Inferior parietal cortex (tissue), 1 donor: Measurements from ENCODE around the gene KRTAP5-3.

Experiments used
- DNase-seq: peaks from one replicate; pipeline ENCODE4 v3.0.0-alpha.2; 2016; ENCODE audit errors: extremely low spot score

The KRTAP5-3 gene

GRCh38 chr11:1643146-1643690, 35.0 kb upstream of the KRTAP5-3 start:
- no peak for DNase-seq

- DNase-seq = no peak
Observed at GRCh38 chr11:1642288-1643145, 34.3 kb upstream of the KRTAP5-3 start.

- DNase-seq = no peak
Observed at GRCh38 chr11:1641096-1641495, 32.8 kb upstream of the KRTAP5-3 start.

DNA sequence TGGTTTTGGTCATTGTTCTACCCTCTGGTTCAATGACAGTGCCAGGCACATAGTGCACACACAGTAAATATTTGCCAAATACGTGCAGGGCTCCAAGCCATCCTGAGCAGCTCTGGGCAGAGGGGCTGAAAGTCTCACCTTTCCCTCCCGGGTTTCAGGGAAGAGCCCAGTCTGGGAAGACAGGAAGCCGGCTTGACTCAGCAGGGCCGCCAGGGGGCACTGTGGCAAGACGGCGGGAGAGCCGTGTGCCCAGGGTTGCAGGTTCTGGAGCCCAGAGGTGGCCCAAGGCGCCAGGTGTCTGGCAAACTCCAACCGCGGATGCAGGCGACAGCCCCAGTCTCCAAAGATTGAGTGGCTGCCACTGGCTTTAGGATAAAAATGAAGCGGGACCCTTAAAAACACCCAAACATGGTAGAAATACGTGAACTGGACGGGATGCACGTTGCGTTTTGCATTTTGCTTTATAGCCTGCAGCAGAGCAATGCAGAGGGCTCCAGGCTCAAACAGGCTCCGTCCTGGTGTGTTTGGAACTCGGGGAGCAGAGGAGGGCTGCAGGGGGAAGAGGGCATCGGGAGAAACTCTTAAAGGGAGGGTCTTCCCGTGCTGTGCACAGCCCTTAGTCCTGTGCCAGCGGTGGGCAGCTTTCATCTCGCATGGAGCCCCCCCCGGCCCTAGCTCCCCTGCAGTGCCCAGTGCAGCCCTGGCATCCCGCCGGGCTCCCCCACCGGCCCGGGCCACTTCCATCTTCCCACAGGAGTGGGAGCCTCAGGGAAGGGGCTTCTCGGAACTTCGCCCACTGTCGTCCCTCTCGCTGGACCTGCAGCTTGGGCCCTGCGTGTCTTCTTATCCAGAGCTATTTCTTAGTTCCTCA, 32.0 kb upstream of the KRTAP5-3 start:
- DNase-seq = peak; percentile 23

DNA sequence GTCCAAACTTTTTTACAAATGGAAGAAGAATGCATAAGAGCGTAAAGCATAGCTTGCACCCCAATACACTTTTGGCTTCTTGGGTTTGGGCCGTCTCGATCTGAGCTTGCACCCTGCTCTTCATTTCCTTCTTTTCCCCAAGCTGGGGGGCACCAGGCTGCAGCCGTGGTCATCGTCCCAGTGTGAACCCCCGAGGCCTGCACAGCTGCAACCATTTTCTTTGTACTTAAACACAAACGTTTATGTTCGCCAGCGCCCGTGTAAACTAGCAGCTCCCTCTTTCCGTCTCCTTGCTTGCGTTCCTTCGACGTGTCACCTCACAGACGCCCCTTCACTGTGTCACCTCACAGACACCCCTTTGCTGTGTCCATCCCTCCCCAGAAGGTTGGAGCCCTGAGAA, 31.4 kb upstream of the KRTAP5-3 start:
- no peak for DNase-seq

GRCh38 chr11:1639102-1639620, 30.9 kb upstream of the KRTAP5-3 start:
- DNase-seq = no peak

DNA sequence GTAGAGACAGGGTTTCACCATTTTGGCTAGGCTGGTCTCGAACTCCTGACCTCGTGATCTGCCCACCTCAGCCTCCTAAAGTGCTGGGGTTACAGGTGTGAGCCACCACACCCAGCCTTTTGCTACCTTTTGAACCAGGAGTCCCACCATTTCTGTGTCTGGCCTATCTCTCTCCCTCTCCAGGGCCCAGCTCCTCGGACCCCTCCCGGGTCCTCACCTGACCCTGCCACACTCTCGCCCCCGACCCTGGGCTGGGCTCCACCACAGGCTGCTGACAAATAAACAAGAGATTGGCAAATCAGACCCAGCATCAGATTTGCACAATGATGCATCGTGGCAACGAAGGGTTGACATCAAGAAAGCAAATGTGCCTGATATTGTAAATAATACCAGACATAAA, 30.1 kb upstream of the KRTAP5-3 start:
- DNase-seq = no peak

GRCh38 chr11:1637628-1638027, 29.4 kb upstream of the KRTAP5-3 start:
- no peak for DNase-seq

- DNase-seq = no peak
Observed at GRCh38 chr11:1636291-1636950, 28.2 kb upstream of the KRTAP5-3 start.

- no peak for DNase-seq
Observed at GRCh38 chr11:1633864-1634263, 25.6 kb upstream of the KRTAP5-3 start.

- no peak for DNase-seq
Observed at GRCh38 chr11:1632053-1632714, 23.9 kb upstream of the KRTAP5-3 start.

DNA sequence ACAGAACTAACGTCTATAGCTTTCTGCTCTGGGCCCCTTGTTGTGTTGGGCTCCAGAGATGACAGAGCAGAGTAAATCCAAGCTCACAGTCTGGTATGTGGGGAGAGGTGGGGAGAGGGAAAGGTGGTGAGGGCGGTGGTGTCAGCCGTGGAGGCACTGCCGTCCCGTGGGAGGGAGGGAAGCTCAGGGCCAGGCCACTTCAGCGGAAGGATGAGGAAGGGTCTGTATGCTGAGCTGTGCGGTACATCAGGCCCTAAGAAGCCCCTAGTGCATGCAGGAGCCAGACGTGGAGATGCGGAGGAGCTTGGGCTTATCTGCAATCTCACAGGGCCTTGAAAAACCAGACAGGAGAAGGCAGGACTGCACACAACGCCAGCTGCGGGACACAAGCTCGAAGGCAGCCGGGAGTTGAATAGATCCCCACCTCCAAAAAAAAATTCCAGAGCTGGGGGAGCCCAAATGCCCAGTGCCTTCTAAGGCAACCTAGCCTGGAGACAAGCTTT, 22.9 kb upstream of the KRTAP5-3 start:
- DNase-seq = no peak

- DNase-seq = no peak
Observed at GRCh38 chr11:1630271-1630670, 22.0 kb upstream of the KRTAP5-3 start.

DNA sequence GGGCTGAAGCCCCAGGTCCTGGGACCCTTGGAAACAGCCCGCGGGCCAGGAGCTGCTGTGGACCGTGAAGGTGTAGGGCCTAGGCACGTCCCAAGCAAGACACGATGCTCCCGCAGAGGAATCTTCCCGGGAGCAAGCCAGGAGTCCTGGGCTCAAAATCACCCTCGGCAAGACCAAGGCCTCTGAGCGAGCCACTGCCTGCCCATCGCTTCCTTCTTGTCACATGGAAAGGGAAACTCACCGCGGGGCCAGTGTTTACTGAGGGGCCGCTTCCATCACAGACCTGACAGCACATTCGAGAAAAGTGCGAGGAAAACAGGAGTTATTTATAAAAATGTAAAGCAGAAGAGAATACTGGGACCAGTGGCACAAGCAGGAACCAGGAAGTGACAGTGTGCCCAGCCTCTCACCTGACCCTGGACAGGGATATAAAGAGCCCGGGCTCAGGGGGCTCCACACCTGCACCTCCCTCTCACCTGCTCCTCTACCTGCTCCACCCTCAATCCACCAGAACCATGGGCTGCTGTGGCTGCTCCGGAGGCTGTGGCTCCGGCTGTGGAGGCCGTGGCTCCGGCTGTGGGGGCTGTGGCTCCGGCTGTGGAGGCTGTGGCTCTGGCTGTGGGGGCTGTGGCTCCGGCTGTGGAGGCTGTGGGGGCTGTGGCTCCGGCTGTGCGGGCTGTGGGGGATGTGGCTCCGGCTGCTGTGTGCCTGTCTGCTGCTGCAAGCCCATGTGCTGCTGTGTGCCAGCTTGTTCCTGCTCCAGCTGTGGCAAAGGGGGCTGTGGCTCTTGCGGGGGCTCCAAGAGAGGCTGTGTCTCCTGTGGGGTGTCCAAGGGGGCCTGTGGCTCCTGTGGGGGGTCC, 21.3 kb upstream of the KRTAP5-3 start, which contains the start of gene KRTAP5-5:
Gene KRTAP5-5, plus strand, starts transcription at position 450 of the 860 bp plus-strand sequence. Its CDS starts 66 bp downstream, at position 516.
- no peak for DNase-seq

GRCh38 chr11:1628506-1629325, 20.5 kb upstream of the KRTAP5-3 start:
- peak; percentile 53 for DNase-seq

DNA sequence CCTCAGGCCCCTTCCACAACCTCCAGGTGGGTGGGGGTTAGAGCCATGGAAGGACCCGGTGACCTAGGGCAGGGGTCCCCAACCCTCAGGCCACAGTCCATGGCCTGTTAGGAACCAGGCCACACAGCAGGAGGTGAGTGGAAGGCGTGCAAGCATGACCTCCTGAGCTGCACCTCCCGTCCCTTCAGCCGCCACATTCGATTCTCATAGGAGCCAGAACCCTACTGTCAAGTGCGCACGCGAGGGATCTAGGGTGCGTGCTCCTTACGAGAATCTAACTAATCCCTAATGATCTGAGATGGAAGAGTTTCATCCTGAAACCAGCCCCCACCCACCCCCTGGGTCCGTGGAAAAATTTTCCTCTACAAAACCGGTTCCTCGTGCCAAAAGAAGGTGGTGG, 17.3 kb upstream of the KRTAP5-3 start:
- no peak for DNase-seq

- DNase-seq = no peak
Observed at GRCh38 chr11:1624621-1625020, 16.4 kb upstream of the KRTAP5-3 start.

GRCh38 chr11:1623716-1624115, 15.5 kb upstream of the KRTAP5-3 start:
- DNase-seq = no peak

DNA sequence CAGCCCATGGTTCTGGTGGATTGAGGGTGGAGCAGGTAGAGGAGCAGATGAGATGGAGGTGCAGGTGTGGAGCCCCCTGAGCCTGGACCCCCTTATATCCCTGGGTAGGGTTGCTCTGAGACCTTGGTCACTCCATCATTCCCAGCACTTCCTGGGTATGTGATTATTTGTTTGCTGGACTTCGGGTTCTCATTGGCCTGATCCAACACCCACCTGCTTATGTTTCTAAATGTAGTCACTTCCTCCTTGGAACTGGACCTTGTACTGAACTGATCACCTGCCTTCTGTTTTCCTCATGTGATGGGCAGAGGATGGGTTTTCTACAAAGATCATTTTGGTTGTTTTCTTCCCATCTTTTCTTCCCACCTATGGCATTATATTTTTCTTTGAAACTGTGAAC, 13.8 kb upstream of the KRTAP5-3 start, which contains the start of gene KRTAP5-4:
Gene KRTAP5-4, minus strand, starts transcription at position 53 of the 400 bp plus-strand sequence. Its CDS starts 45 bp downstream, at position 8.
- DNase-seq = no peak
